H9 (cell line): ENCODE results near the gene STK38L. TPM values are rescaled to one million over a fixed set of nuclear protein-coding genes. Genes with fewer than 3 reads are reported as not detected.

Experiments used
- DNase-seq: peaks from one replicate; pipeline ENCODE4 v3.0.0-alpha.2; 2017
- H2AFZ ChIP-seq: one replicate; pipeline ENCODE4 v1.6.1; 2013; ENCODE audit warnings: mild to moderate bottlenecking, low read length, control low read depth, moderate library complexity
- H2AK5ac ChIP-seq: 2 replicates; pipeline ENCODE4 v1.6.1; 2013; ENCODE audit warnings: low read length, control low read depth, mixed read lengths; ENCODE audit not compliant: insufficient read length
- H2BK120ac ChIP-seq: one replicate; pipeline ENCODE4 v1.6.1; 2013; ENCODE audit warnings: low read depth, mild to moderate bottlenecking, low read length, control low read depth, inconsistent platforms; ENCODE audit not compliant: poor library complexity, severe bottlenecking
- H2BK12ac ChIP-seq: 2 replicates; pipeline ENCODE4 v1.6.1; 2013; ENCODE audit warnings: low read length, control low read depth, mixed read lengths, low read depth; ENCODE audit not compliant: insufficient read length
- H2BK15ac ChIP-seq: 2 replicates; pipeline ENCODE4 v1.6.1; 2013; ENCODE audit warnings: low read depth, low read length, control low read depth
- H2BK20ac ChIP-seq: one replicate; pipeline ENCODE4 v1.6.1; 2013; ENCODE audit warnings: low read depth, mild to moderate bottlenecking, low read length, control low read depth, inconsistent platforms; ENCODE audit not compliant: poor library complexity, severe bottlenecking
- H2BK5ac ChIP-seq: 2 replicates; pipeline ENCODE4 v1.6.1; 2013; ENCODE audit warnings: low read length, control low read depth, mixed read lengths; ENCODE audit not compliant: insufficient read length
- H3K14ac ChIP-seq: 2 replicates; pipeline ENCODE4 v1.6.1; 2013; ENCODE audit warnings: low read length, control low read depth; ENCODE audit not compliant: insufficient read depth
- H3K18ac ChIP-seq: 2 replicates; pipeline ENCODE4 v1.6.1; 2013; ENCODE audit warnings: low read depth, mild to moderate bottlenecking, mixed read lengths, low read length, control low read depth; ENCODE audit not compliant: insufficient read length
- H3K23ac ChIP-seq: 2 replicates; pipeline ENCODE4 v1.6.1; 2013; ENCODE audit warnings: low read length, control low read depth, mixed read lengths, low read depth; ENCODE audit not compliant: insufficient read length
- H3K23me2 ChIP-seq: 2 replicates; pipeline ENCODE4 v1.6.1; 2013; ENCODE audit warnings: low read depth, mild to moderate bottlenecking, mixed read lengths, low read length, control low read depth; ENCODE audit not compliant: insufficient read length, poor library complexity, severe bottlenecking
- H3K27ac ChIP-seq: 2 replicates; pipeline ENCODE4 v1.5.1; 2013; ENCODE audit warnings: low read length, control low read depth, mixed read lengths, low read depth; ENCODE audit not compliant: insufficient read length
- H3K27me3 ChIP-seq: 2 replicates; pipeline ENCODE4 v1.6.1; 2013; ENCODE audit warnings: low read length, control low read depth, inconsistent platforms; ENCODE audit not compliant: insufficient read depth
- H3K4ac ChIP-seq: 2 replicates; pipeline ENCODE4 v1.6.1; 2013; ENCODE audit warnings: low read depth, mild to moderate bottlenecking, control low read depth, inconsistent platforms, low read length, moderate library complexity
- H3K4me1 ChIP-seq: 2 replicates; pipeline ENCODE4 v1.6.1; 2013; ENCODE audit warnings: low read length, control low read depth, inconsistent platforms; ENCODE audit not compliant: insufficient read depth
- H3K4me2 ChIP-seq: 2 replicates; pipeline ENCODE4 v1.6.1; 2013; ENCODE audit warnings: low read length, control low read depth, mixed read lengths; ENCODE audit not compliant: insufficient read length, insufficient read depth
- H3K56ac ChIP-seq: 2 replicates; pipeline ENCODE4 v1.6.1; 2013; ENCODE audit warnings: low read depth, mild to moderate bottlenecking, mixed read lengths, low read length, control low read depth; ENCODE audit not compliant: insufficient read length
- H3K79me1 ChIP-seq: 2 replicates; pipeline ENCODE4 v1.6.1; 2013; ENCODE audit warnings: low read depth, mild to moderate bottlenecking, moderate library complexity, low read length, control low read depth, inconsistent platforms; ENCODE audit not compliant: insufficient read depth, poor library complexity, severe bottlenecking
- H3K79me2 ChIP-seq: 2 replicates; pipeline ENCODE4 v1.6.1; 2013; ENCODE audit warnings: low read length, control low read depth, inconsistent platforms; ENCODE audit not compliant: insufficient read depth
- H3K9ac ChIP-seq: 2 replicates; pipeline ENCODE4 v1.6.1; 2013; ENCODE audit warnings: low read length, control low read depth, mixed read lengths; ENCODE audit not compliant: insufficient read length; ENCODE audit errors: extremely low read depth
- H3K9me3 ChIP-seq: one replicate; pipeline ENCODE4 v1.6.1; 2013; ENCODE audit warnings: low read depth, low read length, inconsistent platforms; ENCODE audit not compliant: control insufficient read depth
- H3T11ph ChIP-seq: one replicate; pipeline ENCODE4 v1.6.1; 2013; ENCODE audit warnings: mild to moderate bottlenecking, low read length, control low read depth, inconsistent platforms
- H4K20me1 ChIP-seq: one replicate; pipeline ENCODE4 v1.6.1; 2013; ENCODE audit not compliant: control insufficient read depth, insufficient read length, insufficient read depth
- H4K5ac ChIP-seq: 2 replicates; pipeline ENCODE4 v1.6.1; 2013; ENCODE audit warnings: low read depth, mild to moderate bottlenecking, mixed read lengths, low read length, control low read depth; ENCODE audit not compliant: insufficient read length
- H4K8ac ChIP-seq: replicated peaks from 2 replicates; pipeline ENCODE4 v1.6.1; 2013; ENCODE audit warnings: low read length, control low read depth, mixed read lengths, low read depth; ENCODE audit not compliant: insufficient read length
- H4K91ac ChIP-seq: 2 replicates; pipeline ENCODE4 v1.6.1; 2013; ENCODE audit warnings: low read depth, mild to moderate bottlenecking, moderate library complexity, mixed read lengths, low read length, control low read depth; ENCODE audit not compliant: insufficient read length
- H3K27ac Mint-ChIP-seq, 3 experiments: 2 replicates in 2 of 3; 3 replicates in 1 of 3; pipeline ENCODE4 v1.8.0; 2020 to 2021; ENCODE audit warnings: mixed read lengths in 3 of 3, mild to moderate bottlenecking in 1 of 3, moderate library complexity in 1 of 3
- H3K27me3 Mint-ChIP-seq: 2 replicates; pipeline ENCODE4 v1.8.0; 2021; ENCODE audit warnings: low read depth, mild to moderate bottlenecking, moderate library complexity, mixed read lengths
- H3K36me3 Mint-ChIP-seq, 3 experiments: 2 replicates in 2 of 3; 3 replicates in 1 of 3; pipeline ENCODE4 v1.8.0; 2020 to 2021; ENCODE audit warnings: low read depth in 3 of 3, mixed read lengths in 3 of 3; ENCODE audit not compliant: insufficient read depth in 1 of 3
- H3K4me1 Mint-ChIP-seq, 2 experiments: 2 replicates each; pipeline ENCODE4 v1.8.0; 2020; ENCODE audit warnings: mixed read lengths in 2 of 2
- H3K4me3 Mint-ChIP-seq, 2 experiments: 2 replicates in 1 of 2; 3 replicates in 1 of 2; pipeline ENCODE4 v1.8.0; 2020 to 2021; ENCODE audit warnings: mild to moderate bottlenecking in 2 of 2, mixed read lengths in 2 of 2, moderate library complexity in 1 of 2
- H3K9me3 Mint-ChIP-seq, 2 experiments: 2 replicates in 1 of 2; 3 replicates in 1 of 2; pipeline ENCODE4 v1.8.0; 2020; ENCODE audit warnings: mild to moderate bottlenecking in 2 of 2, mixed read lengths in 2 of 2, moderate library complexity in 1 of 2
- CTCF ChIP-seq: fragments of 200-600 bp; sonication (generic); conservative IDR thresholded peaks from 3 replicates; pipeline ENCODE4 v1.8.0; 2021; ENCODE audit warnings: antibody characterized with exemption, mild to moderate bottlenecking
- WGBS: extraction: QIAGEN DNeasy Blood & Tissue Kit; methylation state at CpG from one replicate; pipeline ENCODE4 v1.1.7; 2013; ENCODE audit warnings: missing lambda C conversion rate, low lambda C conversion rate, mixed read lengths; ENCODE audit not compliant: insufficient read length; ENCODE audit errors: extremely low coverage; 5-methylcytosine and 5-hydroxymethylcytosine counted together
- total RNA-seq: library from RNA; stranded (reverse); gene quantifications from 2 replicates; pipeline ENCODE4 v1.2.1, GENCODE V29; 2021

STK38L gene
- total RNA-seq, 1 experiment from 2014 or later = 44.9 TPM

- Histone ChIP-seq H2BK5ac (no peak overlapping the region), H2AK5ac (no peak overlapping the region), H3K23me2 (no peaks in the 10 kb centered on the region), H2BK20ac (no peak overlapping the region), H3K4me2 (no peak overlapping the region), H3K14ac (no peak overlapping the region), H2BK15ac (no peak overlapping the region), H4K20me1 (no peaks in the 10 kb centered on the region), H3K9ac (no peak overlapping the region), H4K91ac (no peak overlapping the region), H3T11ph (no peak overlapping the region), H3K79me2 (no peaks in the 10 kb centered on the region), H3K27ac (no peak overlapping the region), H4K8ac (no peak overlapping the region), H3K4ac (no peak overlapping the region), H2BK120ac (no peak overlapping the region), H3K23ac (no peak overlapping the region), H3K27me3 (no peaks in the 10 kb centered on the region), H4K5ac (no peak overlapping the region), H3K56ac (no peak overlapping the region), H3K79me1 (no peaks in the 10 kb centered on the region), H3K4me1 (no peaks in the 10 kb centered on the region), H2BK12ac (no peak overlapping the region), H3K18ac (no peak overlapping the region), H2AFZ (no peak overlapping the region), H3K9me3 (no peaks in the 10 kb centered on the region)
- no peaks in the 10 kb centered on the region; the same call in 1 of the 2 replicates for H3K27me3 Mint-ChIP-seq
- no peak overlapping the region; a peak in 1 of 7 replicates for H3K27ac Mint-ChIP-seq
- H3K9me3 Mint-ChIP-seq = peaks cover 2 to 5% of the 10 kb centered on the region in 2 experiments; a peak in 3 of 5 replicates
- DNase-seq = no peak
- no peaks in the 10 kb centered on the region for H3K36me3 Mint-ChIP-seq
- TF ChIP-seq CTCF = no peak
- H3K4me1 Mint-ChIP-seq = no peaks in the 10 kb centered on the region
- no CpG with 5 or more reads among the region's 9 CpGs for WGBS
- H3K4me3 Mint-ChIP-seq = no peak overlapping the region
Observed at GRCh38 chr12:27207615-27208413, 36.3 kb upstream of the STK38L start.
